ENCODE data around the gene TMEM108.

- TF ChIP-seq EZH2 (IDR thresholded peaks at IDR 0.05) (no peak), RAD21 (IDR thresholded peaks at IDR 0.05; ENCODE audit: low read depth) (no peak)
These were observed 89.2 kb downstream of the TMEM108 start for GRCh38 chr3:133127381-133127780.
